ENCODE measurements around the gene MICA. TPM values are rescaled to one million over a fixed set of nuclear protein-coding genes. Genes with fewer than 3 reads are reported as not detected.

MICA gene
- total and polyA plus RNA-seq, 9 of the 15 experiments (the other 6 are each of a cell fraction or from before 2014, with no cell fraction given) = 11.8 to 24.6 (median 16.7) TPM

DNA sequence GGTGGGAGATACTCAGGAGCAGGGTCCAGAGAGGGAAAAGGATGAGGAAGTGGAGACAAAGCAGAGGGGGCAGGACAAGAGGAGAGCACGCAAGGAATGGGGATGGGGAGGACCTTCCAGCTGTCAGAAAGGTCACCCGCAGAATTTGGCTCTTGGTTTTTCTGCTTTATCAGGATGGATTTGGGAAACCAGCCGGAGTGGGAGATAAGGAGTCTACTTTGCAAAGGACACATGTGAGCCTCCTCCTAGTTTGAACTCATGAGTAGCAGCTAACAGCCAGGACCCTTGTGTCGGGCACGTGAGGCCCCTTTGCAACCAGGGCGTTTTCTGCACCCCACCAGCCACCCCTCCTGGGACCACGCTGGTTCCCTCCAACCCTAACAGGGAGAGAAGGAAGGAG is 7.6 kb upstream of the MICA start (continued):
- TF ChIP-seq NR2C1 (IDR thresholded peaks at IDR 0.05) = peak; percentile 29; the same call in 1 of the 2 replicates
- 0 out of 2 replicates have a peak, but pooled peaks have one; percentile 30 for TF ChIP-seq NR2C1 (tag; IDR thresholded peaks at IDR 0.05)
- TF ChIP-seq, protein P1, sequence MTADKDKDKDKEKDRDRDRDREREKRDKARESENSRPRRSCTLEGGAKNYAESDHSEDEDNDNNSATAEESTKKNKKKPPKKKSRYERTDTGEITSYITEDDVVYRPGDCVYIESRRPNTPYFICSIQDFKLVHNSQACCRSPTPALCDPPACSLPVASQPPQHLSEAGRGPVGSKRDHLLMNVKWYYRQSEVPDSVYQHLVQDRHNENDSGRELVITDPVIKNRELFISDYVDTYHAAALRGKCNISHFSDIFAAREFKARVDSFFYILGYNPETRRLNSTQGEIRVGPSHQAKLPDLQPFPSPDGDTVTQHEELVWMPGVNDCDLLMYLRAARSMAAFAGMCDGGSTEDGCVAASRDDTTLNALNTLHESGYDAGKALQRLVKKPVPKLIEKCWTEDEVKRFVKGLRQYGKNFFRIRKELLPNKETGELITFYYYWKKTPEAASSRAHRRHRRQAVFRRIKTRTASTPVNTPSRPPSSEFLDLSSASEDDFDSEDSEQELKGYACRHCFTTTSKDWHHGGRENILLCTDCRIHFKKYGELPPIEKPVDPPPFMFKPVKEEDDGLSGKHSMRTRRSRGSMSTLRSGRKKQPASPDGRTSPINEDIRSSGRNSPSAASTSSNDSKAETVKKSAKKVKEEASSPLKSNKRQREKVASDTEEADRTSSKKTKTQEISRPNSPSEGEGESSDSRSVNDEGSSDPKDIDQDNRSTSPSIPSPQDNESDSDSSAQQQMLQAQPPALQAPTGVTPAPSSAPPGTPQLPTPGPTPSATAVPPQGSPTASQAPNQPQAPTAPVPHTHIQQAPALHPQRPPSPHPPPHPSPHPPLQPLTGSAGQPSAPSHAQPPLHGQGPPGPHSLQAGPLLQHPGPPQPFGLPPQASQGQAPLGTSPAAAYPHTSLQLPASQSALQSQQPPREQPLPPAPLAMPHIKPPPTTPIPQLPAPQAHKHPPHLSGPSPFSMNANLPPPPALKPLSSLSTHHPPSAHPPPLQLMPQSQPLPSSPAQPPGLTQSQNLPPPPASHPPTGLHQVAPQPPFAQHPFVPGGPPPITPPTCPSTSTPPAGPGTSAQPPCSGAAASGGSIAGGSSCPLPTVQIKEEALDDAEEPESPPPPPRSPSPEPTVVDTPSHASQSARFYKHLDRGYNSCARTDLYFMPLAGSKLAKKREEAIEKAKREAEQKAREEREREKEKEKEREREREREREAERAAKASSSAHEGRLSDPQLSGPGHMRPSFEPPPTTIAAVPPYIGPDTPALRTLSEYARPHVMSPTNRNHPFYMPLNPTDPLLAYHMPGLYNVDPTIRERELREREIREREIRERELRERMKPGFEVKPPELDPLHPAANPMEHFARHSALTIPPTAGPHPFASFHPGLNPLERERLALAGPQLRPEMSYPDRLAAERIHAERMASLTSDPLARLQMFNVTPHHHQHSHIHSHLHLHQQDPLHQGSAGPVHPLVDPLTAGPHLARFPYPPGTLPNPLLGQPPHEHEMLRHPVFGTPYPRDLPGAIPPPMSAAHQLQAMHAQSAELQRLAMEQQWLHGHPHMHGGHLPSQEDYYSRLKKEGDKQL (CRISPR knock-in tag; IDR thresholded peaks at IDR 0.05; ENCODE audit: borderline replicate concordance) = no peak
- TF ChIP-seq, protein P2, sequence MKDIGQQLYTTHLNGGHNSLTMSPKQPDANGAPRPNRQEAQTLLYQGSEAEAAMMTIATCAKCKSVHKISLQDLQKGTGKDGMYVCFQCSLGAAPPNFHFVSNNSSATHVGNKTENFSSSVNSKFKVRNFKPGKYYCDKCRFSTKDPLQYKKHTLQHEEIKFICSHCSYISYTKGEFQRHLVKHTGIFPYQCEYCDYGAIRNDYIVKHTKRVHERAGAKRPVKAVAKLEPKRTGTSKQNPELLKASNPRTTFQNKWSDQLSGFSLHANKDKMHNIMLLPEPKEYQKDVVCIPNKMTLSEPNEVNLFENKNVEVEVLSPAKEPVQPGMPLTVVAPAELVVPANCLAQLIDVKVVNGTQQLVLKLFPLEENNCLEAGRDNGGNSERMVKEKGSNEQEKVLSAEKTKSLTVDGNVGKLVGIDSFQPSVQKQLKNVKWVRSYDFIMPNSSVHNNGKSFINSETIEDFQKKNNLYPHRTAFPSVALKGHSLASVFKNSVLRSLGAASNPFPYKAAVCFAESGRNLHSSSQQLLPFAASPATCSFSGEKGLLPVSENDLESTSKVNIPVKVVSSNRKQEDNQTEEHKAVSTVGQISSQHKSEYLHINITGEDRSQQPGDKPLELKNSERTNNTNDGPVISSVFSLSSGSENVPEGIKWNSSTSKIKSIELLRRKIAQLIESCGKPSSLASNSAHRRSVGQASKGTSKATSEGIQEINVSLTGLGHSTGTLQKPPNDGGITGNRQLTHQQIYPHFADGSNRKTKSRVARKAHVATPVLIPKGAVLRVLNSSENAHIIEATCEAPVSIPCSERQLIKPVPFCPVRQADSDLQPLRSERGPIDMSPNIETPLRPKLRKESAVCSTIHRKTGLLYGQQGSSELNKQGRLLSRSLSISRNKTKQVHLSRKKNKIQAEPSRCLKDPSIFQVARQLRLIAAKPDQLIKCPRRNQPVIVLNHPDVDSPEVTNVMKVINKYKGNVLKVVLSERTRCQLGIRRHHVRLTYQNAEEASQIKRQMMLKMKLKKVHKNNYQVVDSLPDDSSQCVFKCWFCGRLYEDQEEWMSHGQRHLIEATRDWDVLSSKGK (CRISPR knock-in tag; IDR thresholded peaks at IDR 0.05) = no peak
- peak; percentile 91 for TF ChIP-seq BHLHE40 (IDR thresholded peaks at IDR 0.05; ENCODE audit: low read length)
- TF ChIP-seq SMAD3 (CRISPR knock-in tag; conservative IDR thresholded peaks at IDR 0.05) = no peak
- TF ChIP-seq ZNF217 (CRISPR knock-in tag; IDR thresholded peaks at IDR 0.05) = no peak
- no peak for TF ChIP-seq HEY1 (CRISPR knock-in tag; IDR thresholded peaks at IDR 0.05; ENCODE audit: borderline replicate concordance)
- TF ChIP-seq MCM3 (IDR thresholded peaks at IDR 0.05) = no peak
- peak; percentile 67; the same call in 1 of the 2 replicates for TF ChIP-seq SPI1 (IDR thresholded peaks at IDR 0.05; ENCODE audit: borderline replicate concordance, low read depth, low read length)
- peak; percentile 83 for TF ChIP-seq ZNF263 (CRISPR knock-in tag; IDR thresholded peaks at IDR 0.05; ENCODE audit: borderline replicate concordance)
- peak in 1 of 2 experiments; percentile 67; a peak in 1 of 4 replicates for TF ChIP-seq HDAC1 (IDR thresholded peaks at IDR 0.05)
- TF ChIP-seq ZNF431 (CRISPR knock-in tag; IDR thresholded peaks at IDR 0.05) = no peak
- TF ChIP-seq, protein P3, sequence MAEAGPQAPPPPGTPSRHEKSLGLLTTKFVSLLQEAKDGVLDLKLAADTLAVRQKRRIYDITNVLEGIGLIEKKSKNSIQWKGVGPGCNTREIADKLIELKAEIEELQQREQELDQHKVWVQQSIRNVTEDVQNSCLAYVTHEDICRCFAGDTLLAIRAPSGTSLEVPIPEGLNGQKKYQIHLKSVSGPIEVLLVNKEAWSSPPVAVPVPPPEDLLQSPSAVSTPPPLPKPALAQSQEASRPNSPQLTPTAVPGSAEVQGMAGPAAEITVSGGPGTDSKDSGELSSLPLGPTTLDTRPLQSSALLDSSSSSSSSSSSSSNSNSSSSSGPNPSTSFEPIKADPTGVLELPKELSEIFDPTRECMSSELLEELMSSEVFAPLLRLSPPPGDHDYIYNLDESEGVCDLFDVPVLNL (CRISPR knock-in tag; IDR thresholded peaks at IDR 0.05; ENCODE audit: low read depth) = no peak
- peak; percentile 50; the same call in 1 of the 2 replicates for TF ChIP-seq L3MBTL2 (IDR thresholded peaks at IDR 0.05)
- TF ChIP-seq KLF13 (tag; IDR thresholded peaks at IDR 0.05; ENCODE audit: borderline replicate concordance, low read depth) = no peak
- TF ChIP-seq HLTF (IDR thresholded peaks at IDR 0.05) = no peak
- TF ChIP-seq HIVEP1 (CRISPR knock-in tag; IDR thresholded peaks at IDR 0.05) = no peak
